NCI-H524 treated with DMSO at 0.1 percent for 48 hours (cell line): ENCODE measurements around the gene MINK1.
"Not testable (repeated sequence)": the region's sequence is repeated elsewhere in the genome, so short reads cannot be mapped to it uniquely, and the experiment has no call there.

ENCODE experiments used
- DNase-seq: peaks from one replicate; lab custom pipeline; 2025; lab: John Stamatoyannopoulos, UW

Gene MINK1

DNA sequence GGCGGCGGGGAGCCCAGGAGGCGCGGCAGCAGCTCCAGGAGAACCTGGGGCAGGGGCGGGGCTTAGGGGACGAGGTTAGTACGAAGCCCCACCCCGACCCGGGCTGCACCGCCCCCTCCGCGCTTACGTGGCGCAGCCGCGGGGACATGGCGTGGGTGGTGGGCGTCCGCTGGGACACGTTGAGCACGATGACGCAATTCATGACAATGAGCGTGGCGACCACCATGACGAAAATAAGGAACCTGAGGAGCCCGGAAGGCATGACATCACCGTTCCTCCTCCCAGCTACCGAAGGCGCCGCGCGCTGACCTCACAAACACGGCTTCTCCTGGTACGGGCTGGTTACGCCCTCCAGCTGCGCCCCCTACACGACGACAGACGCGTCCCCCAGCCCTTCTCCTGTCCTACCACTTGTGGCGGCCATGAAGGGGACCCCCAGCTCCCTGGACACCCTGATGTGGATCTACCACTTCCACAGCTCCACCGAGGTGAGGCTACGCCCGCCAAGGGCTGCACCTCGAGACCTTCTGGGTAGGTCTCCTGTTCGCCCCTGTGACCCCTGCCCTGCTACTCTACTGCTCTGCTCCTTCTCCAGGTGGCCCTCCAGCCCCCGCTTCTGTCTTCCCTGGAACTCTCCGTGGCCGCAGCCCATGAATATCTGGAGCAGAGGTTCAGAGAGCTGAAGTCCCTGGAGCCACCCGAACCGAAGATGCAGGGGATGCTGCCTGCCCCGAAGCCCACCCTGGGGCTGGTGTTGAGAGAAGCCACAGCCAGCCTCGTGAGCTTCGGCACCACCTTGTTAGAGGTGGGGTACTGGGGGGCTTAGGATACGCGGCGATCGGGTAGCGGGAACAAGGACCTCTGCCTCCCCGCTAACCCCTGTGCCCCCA, 66.4 kb downstream of the MINK1 start, which contains the start of gene C17orf107:
Gene C17orf107, plus strand, starts transcription at position 196 of the 890 bp plus-strand sequence. Its CDS starts 227 bp downstream, at position 423.
- DNase-seq, result no peak

DNA sequence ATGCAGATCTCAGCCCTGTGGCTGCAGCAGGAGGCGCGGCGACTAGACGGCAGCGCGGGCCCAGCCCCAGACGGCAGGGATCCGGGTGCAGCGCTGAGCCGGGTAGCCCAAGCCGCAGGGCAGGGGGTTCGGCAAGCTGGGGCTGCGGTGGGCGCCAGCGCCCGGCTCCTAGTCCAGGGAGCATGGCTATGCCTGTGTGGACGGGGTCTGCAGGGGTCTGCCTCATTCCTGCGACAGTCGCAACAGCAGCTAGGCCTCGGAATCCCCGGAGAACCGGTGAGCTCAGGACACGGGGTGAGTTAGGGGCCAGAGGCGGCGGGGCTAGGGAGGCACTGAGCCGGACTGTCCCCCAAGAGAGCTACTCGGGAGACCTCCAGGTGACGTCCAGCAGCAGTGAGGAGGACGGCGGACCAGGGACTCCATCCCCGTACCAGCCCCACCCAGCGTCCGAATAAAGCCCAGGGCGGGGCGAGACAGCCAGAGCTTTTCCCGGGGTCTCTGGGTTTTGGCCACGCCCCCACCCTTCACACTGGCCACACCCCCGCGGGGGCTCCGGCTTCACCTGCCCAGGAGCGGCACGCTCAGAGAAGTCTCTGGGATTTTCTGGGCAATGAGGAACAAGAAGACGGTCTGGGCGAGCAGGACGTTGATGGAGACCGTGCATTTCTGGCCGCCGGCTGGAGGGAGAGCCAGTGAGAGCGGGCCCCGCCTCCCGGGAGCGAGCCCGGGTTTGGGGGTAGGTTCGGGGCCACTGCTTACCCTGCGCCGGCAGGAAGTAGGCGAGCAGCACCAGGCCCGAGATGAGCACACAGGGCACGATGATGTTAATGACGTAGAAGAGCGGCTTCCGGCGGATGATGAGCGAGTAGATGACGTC, 67.3 kb downstream of the MINK1 start:
- no peak for DNase-seq

DNA sequence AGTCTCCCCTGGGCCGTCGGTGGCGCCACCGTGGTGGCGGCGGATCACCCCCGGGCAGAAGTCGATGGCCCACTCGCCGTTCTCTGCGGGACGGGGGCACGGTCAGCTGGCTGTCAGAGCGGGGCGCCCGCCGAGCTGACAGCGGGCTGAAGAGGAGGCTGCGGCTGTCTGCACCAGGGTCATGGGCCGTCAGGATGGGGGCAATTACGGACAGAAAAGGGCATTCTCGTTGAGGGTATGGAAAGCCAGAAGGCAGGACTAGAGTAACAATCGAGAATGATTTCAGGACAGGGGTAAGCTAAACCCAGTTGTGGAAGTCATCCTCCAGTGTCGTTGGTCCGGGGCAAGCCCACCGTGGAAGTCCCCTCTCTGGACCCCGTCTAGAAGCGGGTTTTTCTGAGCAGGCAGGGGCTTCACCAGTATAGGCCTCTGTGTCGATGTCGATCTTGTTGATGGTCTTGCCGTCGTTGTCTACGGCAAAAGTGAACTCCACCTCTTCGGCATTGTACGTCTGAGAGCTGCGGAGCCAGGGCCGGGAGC, 68.0 kb downstream of the MINK1 start:
- DNase-seq, result no peak

DNA sequence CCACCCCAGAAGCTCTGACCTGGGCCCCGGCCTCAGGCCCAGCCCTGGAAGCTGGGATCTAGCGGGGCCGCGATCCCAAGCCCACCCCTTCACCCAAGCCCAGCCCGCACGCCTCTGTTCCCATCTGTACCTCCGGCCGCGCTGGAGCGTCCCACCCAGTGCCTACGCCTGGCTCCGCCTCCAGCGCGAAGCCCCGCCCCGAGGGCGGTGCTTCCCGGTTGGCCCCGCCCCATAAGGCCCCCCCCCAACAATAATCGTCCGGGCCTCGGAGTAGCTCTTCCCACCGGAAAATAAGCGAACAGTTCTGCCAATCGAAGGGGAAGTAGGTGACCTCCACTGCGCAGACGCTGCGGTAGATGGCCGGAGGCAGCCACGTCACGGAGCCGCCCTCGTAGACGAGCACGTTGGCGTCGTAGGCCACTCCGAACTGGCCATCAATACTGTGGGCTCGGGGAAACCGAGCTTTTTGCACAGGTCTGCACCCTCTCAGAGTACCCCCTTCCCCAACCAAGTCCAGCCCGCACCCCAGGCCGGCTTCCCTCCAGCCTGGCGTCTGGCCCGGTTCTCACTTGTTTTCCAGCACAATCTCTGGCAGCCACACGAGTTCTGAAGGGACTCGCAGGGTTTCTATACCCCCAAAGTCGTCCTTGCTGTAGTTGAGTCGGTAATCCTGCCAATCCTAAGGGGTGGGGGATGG, 68.7 kb downstream of the MINK1 start:
- DNase-seq, result no peak

DNA sequence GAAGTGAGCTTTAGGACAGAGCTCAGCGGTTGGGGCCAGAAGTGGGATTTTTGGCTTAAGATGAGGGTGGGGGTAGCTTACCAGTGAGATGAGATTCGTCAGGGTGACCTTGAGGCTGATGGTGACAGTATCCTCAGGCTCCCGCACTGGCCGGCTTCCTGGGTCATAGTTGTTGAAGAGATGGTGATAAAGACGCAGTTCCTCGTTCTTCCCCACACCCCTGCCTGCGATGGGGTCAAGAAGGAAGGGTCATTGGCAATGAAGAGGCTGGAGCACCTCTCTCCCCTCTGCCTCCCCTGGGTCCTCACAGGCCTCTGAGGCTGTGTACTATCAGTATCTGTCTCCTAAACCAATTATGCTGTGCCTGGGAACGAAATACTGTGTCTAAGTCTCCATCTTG, 69.4 kb downstream of the MINK1 start:
- DNase-seq, result no peak

DNA sequence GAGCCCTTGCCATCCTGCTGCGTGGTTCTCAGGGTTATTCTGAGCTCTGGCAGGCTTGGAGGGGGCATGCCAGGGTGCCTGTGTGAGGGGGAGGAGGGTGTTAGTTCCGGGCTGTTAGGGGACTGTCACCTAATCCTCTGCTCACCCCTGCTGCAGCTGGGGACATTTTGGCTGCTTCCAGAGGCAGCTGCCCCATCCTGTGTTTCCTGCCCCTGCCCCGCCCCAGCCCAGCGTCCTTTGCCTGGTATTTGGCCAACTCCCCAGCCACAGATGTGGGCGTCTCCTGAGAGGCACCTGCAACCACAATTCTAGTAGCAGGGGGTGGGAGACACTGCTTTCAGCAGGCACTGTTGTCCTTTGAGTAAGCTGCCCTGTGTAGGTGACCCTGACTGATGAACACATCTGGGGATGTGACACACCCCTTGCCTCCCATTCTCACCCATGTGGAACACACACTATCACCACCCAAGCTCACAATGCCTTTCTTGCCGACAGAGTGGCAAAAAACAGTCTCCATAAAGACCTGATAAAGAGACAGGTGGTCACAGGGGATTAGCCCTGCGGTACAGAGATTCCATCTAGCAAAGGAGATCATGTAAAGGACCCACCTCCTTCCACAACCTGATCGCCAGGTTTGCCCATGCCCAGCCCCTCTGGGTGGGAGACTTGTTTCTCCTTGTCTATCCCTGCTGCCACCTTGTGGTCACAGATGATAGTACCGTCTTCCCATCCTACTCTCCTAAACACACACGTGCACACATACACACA, 70.1 kb downstream of the MINK1 start, which contains the start of gene CHRNE:
Gene CHRNE, minus strand, starts transcription at position 48 of the 768 bp plus-strand sequence. Its CDS starts 35 bp downstream, at position 13.
- no peak for DNase-seq

DNA sequence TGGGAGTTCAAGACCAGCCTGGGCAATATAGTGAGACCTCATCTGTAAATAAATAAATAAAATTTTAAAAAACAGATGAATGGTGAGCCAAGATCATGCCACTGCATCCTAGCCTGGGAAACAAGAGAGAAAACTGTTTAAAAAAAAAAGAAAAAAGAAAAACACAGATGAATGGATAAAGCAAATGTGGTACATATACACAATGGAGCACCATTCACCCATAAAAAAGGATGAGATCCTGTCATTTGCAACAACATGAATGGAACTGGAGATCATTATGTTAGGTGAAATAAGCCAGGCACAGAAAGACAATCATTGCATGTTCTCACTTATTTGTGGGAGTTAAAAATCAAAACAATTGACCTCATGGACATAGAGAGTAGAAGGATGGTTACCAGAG, 73.5 kb downstream of the MINK1 start:
- not testable (repeated sequence) for DNase-seq

DNA sequence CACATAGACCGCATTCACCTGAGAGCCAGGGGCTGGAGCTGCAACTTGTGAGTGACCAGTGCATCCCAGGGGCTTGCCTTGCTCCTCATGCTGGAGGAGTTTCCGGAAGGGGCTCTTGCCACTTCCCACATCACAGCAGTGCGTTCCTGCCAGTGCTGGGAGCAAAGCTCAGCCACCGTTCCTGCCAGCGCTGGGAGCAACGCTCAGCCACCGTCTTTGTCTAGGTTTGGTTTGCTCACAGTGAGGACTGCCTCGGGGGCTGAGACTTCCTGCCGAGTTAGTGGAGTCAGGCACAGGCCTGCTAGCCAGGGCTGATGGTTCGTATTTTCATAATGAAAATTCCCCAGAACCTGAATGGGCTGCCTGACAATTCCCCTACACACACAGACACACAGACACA, 75.2 kb downstream of the MINK1 start:
- DNase-seq, result no peak

DNA sequence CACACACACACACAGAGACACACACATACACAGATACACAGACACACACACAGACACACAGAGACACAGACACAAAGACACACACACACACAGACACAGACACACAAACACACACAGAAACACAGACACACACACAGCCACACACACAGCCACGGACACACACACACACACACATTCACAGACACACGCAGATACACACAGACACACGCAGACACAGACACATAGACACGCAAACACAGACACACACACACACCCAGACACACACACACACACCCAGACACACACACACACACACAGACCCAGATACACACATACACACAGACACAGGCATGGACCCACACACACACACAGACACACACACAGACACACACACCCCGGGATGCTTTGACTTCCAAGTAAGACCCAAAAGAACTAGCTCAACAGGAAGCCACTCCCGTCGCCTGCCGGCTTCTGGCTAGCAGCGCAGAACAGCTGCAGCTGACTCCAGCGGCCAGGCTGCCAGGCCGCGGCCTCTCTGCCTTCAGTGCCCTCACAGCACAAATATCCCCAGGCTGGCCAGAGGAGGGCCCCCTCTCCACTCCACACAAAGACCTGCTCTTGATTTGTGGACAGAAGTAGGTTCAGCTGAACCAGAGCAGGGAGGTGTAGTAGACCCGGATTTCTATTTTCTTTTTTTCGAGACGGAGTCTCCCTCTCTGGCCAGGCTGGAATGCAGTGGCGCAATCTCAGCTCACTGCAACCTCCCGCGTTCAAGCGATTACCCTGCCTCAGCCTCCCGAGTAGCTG, 75.8 kb downstream of the MINK1 start:
- peak; percentile 34 for DNase-seq

DNA sequence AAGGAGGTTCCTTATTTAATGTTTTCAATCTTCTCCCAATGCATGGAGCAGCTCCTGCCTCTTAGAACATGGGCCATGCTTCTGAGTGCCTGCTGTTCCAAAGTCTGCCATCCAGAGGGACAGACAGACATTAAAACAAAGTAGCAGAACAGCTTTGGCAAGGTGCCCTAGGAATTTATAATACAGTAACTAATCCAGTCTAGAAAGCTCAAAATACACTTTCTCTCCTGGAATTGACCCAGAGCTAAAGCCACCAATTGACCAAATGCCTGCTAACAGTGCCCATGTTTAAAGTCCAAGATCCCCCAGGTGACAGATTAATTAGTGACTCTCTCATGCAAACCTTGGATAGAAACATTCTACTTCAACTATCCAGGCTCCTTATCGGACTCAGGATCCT, 80.9 kb downstream of the MINK1 start:
- no peak for DNase-seq

DNA sequence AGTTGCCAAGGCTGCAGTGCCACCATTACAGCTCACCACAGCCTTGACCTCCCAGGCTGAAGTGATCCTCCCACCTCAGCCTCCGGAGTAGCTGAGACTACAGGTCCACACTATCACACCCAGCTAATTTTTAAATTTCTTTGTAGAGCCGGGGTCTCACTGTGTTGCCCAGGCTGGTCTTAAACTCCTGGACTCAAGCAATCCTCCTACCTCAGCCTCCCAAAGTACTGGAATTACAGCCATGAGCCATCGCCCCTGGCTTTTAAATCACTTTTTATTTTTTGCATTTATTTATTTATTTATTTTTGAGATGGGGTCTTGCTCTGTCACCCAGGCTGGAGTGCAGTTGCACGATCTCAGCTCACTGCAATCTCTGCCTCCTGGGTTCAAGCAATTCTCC, 81.4 kb downstream of the MINK1 start:
- not testable (repeated sequence) for DNase-seq

DNA sequence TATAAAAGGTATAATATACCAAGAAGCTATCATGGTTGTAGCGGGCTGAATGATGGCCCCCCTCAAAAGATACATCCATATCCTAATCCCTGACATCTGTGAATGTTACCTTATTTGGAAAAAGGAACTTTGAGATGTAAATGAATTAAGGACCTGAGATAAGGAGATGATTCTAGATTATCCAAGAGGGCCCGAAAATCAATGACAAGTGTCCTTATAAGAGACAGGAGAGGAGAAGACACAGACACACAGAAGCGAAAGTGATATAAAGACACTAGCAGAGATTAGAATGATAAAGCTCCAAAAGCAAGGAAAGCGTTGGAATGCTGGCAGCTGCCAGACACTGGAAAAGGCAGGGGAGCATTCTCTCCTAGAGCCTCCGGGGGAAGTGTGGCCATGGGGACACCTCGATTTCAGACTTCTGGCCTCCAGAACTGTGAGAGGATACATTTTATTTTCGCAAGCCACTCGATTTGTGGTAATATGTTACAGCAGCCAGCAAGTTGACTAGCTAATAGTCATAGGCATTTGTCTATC, 86.4 kb downstream of the MINK1 start:
- no peak for DNase-seq

DNA sequence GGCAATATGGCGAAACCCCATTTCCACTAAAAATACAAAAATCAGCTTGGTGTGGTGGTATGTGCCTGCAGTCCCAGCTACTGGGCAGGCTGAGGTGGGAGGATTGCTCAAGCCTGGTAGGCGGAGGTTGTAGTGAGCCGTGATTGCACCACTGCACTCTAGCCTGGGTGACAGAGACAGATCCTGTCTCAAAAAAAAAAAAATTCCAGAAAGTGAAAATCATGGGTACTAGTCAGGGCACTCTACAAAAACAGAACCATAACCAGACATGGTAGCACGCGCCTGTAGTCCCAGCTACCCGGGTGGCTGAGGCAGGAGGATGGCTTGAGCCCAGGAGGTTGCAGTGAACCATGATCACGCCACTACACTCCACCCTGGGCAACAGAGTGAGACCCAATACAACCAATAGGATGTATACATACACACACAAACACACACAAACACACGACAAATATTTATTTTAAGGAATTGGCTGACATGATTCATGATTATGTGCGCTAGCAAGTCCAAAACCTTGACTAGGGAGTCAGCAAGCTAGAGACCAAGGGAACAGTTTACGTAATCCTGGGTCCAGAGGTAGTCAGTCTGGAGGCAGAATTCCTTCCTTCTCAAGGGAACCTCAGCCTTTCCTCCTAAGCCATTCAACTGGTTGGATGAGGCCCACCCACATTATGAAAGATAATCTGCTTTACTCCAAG, 87.4 kb downstream of the MINK1 start:
- DNase-seq, result no peak

DNA sequence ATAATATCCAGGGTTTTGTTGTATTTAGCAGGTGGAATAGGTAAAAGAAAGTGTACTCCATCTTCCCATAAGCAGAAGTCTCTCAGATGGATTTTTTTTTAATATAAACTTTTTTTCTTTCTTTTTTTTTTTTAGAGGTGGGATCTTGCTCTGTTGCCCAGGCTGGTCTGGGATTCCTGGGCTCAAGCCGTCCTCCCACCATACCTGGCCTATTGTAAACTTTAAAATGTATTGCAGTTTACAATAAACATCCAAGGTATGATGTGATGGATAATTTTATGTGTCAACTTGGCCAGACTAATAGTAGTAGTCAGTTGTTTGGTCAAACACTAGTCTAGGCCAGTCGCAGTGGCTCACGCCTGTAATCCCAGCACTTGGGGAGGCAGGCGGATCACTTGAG, 88.2 kb downstream of the MINK1 start:
- no peak for DNase-seq

DNA sequence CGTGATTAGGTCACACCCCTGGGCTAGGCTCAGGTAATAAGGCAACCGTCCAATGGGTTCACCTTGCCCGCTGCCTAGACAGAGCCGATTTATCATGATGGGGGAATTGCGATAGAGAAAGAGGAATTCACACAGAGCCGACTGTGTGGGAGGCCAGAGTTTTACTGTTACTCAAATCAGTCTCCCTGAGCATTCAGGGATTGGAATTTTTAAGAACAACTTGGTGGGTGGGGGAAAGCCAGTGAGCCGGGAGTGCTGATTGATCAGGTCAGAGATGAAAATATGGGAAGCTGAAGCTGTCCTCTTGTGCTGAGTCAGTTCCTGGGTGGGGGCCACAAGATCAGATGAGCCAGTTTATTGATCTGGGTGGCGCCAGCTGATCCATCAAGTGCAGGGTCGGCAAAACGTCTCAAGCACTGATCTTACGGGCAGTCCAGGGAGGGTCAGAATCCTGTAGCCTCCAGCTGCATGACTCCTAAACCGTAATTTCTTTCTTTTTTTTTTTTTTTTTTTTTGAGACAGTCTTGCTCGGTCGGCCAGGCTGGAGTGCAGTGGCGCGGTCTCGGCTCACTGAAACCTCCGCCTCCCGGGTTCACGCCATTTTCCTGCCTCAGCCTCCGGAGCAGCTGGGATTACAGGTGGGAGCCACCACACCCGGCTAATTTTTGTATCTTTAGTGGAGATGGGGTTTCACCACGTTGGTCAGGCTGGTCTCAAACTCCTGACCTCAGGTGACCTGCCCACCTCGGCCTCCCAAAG, 93.6 kb downstream of the MINK1 start:
- DNase-seq, result not testable (repeated sequence)

DNA sequence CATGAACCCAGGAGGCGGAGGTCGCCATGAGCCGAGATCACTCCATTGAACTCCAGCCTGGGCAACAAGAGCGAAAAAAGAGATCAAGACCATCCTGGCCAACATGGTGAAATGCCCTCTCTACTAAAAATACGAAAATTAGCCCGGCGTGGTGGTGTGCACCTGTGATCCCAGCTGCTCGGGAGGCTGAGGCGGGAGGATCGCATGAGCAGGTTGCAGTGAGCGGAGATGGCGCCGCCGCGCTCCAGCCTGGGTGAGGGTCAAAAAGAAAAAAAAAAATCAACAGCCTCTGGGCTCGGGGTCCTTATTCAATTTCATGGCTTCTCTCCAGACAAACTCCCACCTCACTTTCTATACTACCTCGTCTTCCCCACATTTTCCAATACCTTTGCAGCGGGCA, 95.7 kb downstream of the MINK1 start:
- no peak for DNase-seq

DNA sequence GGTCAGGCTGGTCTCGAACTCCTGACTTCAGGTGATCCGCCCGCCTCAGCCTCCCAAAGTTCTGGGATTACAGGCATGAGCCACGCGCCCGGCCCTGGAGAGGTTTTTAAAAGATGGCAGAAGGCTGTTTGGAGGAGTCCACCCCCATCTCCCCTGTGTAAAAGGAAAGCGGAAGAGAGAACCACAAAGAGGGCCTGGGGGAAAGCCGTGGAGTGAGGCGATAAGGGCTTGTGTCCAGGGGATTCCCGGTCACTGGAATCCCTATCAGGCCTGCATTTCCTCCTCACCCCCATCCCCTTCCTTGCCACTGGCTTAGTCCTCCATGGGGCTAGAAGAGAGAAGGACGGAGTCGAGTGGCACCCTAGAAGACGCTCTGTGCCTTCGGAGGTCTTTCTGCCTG, 98.8 kb downstream of the MINK1 start, which contains the start of gene GP1BA:
Gene GP1BA, plus strand, starts transcription at position 315 of the 400 bp plus-strand sequence. CDS start 328 bp downstream, outside the sequence.
- DNase-seq, result no peak

DNA sequence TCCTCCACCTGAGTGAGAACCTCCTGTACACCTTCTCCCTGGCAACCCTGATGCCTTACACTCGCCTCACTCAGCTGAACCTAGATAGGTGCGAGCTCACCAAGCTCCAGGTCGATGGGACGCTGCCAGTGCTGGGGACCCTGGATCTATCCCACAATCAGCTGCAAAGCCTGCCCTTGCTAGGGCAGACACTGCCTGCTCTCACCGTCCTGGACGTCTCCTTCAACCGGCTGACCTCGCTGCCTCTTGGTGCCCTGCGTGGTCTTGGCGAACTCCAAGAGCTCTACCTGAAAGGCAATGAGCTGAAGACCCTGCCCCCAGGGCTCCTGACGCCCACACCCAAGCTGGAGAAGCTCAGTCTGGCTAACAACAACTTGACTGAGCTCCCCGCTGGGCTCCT, 99.6 kb downstream of the MINK1 start:
- no peak for DNase-seq
